ENCODE data around the gene PRDM16. TPM values are rescaled to one million over a fixed set of nuclear protein-coding genes. Genes with fewer than 3 reads are reported as not detected.

Gene PRDM16
- total RNA-seq, 1 donor from 2014 or later, result 21.4 TPM

GRCh38 chr1:3267550-3268270 is 198.7 kb downstream of the PRDM16 start:
- Mint-ChIP-seq H3K27ac (ENCODE audit: unreplicated experiment) (peak overlapping the region; percentile 61), H3K4me1 (ENCODE audit: unreplicated experiment) (no peaks in the 10 kb centered on the region), H3K4me3 (ENCODE audit: unreplicated experiment) (no peak overlapping the region), H3K27me3 (ENCODE audit: unreplicated experiment) (peaks cover 19% of the 10 kb centered on the region), H3K9me3 (ENCODE audit: unreplicated experiment) (no peaks in the 10 kb centered on the region), H3K36me3 (ENCODE audit: low read depth, unreplicated experiment) (peaks cover 11% of the 10 kb centered on the region)
- no peak for TF ChIP-seq CTCF (IDR thresholded peaks at IDR 0.05; ENCODE audit: unreplicated experiment)
- no peak for DNase-seq (ENCODE audit: low spot score)

GRCh38 chr1:3268281-3268680 is 199.3 kb downstream of the PRDM16 start:
- Mint-ChIP-seq H3K27me3 (ENCODE audit: unreplicated experiment) (peaks cover 20% of the 10 kb centered on the region), H3K9me3 (ENCODE audit: unreplicated experiment) (no peaks in the 10 kb centered on the region), H3K4me3 (ENCODE audit: unreplicated experiment) (no peak overlapping the region), H3K36me3 (ENCODE audit: low read depth, unreplicated experiment) (peaks cover 11% of the 10 kb centered on the region), H3K4me1 (ENCODE audit: unreplicated experiment) (no peaks in the 10 kb centered on the region), H3K27ac (ENCODE audit: unreplicated experiment) (peak overlapping the region; percentile 61)
- no peak for DNase-seq (ENCODE audit: low spot score)
- TF ChIP-seq CTCF (IDR thresholded peaks at IDR 0.05; ENCODE audit: unreplicated experiment), result no peak

GRCh38 chr1:3270403-3271245 is 201.6 kb downstream of the PRDM16 start:
- no peak overlapping the region for H3K4me3 Mint-ChIP-seq (ENCODE audit: unreplicated experiment)

GRCh38 chr1:3271866-3272265 is 202.9 kb downstream of the PRDM16 start:
- Mint-ChIP-seq H3K4me3 (ENCODE audit: unreplicated experiment) (no peak overlapping the region), H3K27me3 (ENCODE audit: unreplicated experiment) (peaks cover 22% of the 10 kb centered on the region), H3K9me3 (ENCODE audit: unreplicated experiment) (no peaks in the 10 kb centered on the region), H3K36me3 (ENCODE audit: low read depth, unreplicated experiment) (peaks cover 11% of the 10 kb centered on the region), H3K27ac (ENCODE audit: unreplicated experiment) (no peak overlapping the region), H3K4me1 (ENCODE audit: unreplicated experiment) (no peaks in the 10 kb centered on the region)
- DNase-seq (ENCODE audit: low spot score), result no peak
- TF ChIP-seq CTCF (IDR thresholded peaks at IDR 0.05; ENCODE audit: unreplicated experiment), result no peak

More at GRCh38 chr1:3270403-3271245, 201.6 kb downstream of the PRDM16 start:
- Mint-ChIP-seq H3K27me3 (ENCODE audit: unreplicated experiment) (peaks cover 22% of the 10 kb centered on the region), H3K9me3 (ENCODE audit: unreplicated experiment) (no peaks in the 10 kb centered on the region), H3K36me3 (ENCODE audit: low read depth, unreplicated experiment) (peaks cover 11% of the 10 kb centered on the region), H3K27ac (ENCODE audit: unreplicated experiment) (no peak overlapping the region), H3K4me1 (ENCODE audit: unreplicated experiment) (no peaks in the 10 kb centered on the region)
- DNase-seq (ENCODE audit: low spot score), result no peak
- TF ChIP-seq CTCF (IDR thresholded peaks at IDR 0.05; ENCODE audit: unreplicated experiment), result no peak
